PC-9 (cell line): ENCODE measurements around the gene ADGRE3. TPM values are rescaled to one million over a fixed set of nuclear protein-coding genes. Genes with fewer than 3 reads are reported as not detected.

Experiments used
- BruUV-seq: library from RNA; stranded (reverse); fragments of 400-500 nt; replicated peaks from 2 replicates; lab custom pipeline; 2021; lab: Mats Ljungman, UMichigan
- CTCF ChIA-PET: fragments of 300-600 bp; sonication (Branson Sonifier 250); formaldehyde crosslinking; loops from one replicate; lab custom pipeline; 2022; ENCODE audit warnings: antibody characterized with exemption; lab: Charles Lee
- POLR2A ChIA-PET: fragments of 300-600 bp; sonication (Branson Sonifier 250); formaldehyde crosslinking; loops from one replicate; lab custom pipeline; 2022; ENCODE audit warnings: antibody characterized with exemption; ENCODE audit not compliant: unreplicated experiment; lab: Charles Lee
- DNase-seq, 2 experiments: peaks; one replicate each; pipeline versions ENCODE4 v3.0.0 to v3.0.0-alpha.2; 2015 to 2022; ENCODE audit warnings: mixed read lengths in 1 of 2
- H2AFZ ChIP-seq: fragments of 200-600 bp; sonication (generic); 2 replicates; pipeline ENCODE4 v1.8.1; 2017; ENCODE audit warnings: antibody characterized with exemption
- H3F3A ChIP-seq: fragments of 200-600 bp; sonication (generic); 2 replicates; pipeline ENCODE4 v1.8.1; 2017; ENCODE audit warnings: antibody characterized with exemption, mild to moderate bottlenecking, low read depth; ENCODE audit not compliant: insufficient read depth
- H3K27ac ChIP-seq: fragments of 200-600 bp; sonication (generic); 2 replicates; pipeline ENCODE4 v1.6.1; 2016; ENCODE audit warnings: mixed run types
- H3K27me3 ChIP-seq: fragments of 200-600 bp; sonication (generic); 2 replicates; pipeline ENCODE4 v1.6.1; 2016; ENCODE audit warnings: low read depth, mixed run types; ENCODE audit not compliant: insufficient read depth
- H3K36me3 ChIP-seq: fragments of 200-600 bp; sonication (generic); 2 replicates; pipeline ENCODE4 v1.6.1; 2016; ENCODE audit warnings: low read depth, mixed run types
- H3K4me1 ChIP-seq: fragments of 200-600 bp; sonication (generic); replicated peaks from 2 replicates; pipeline ENCODE4 v1.6.1; 2016; ENCODE audit warnings: mixed run types; ENCODE audit not compliant: insufficient read depth
- H3K4me2 ChIP-seq: fragments of 200-600 bp; sonication (generic); 2 replicates; pipeline ENCODE4 v1.6.1; 2017; ENCODE audit warnings: mixed run types
- H3K4me3 ChIP-seq: fragments of 200-600 bp; sonication (generic); 2 replicates; pipeline ENCODE4 v1.6.1; 2016; ENCODE audit warnings: mixed run types
- H3K79me2 ChIP-seq: fragments of 200-600 bp; sonication (generic); 2 replicates; pipeline ENCODE4 v1.6.1; 2017; ENCODE audit warnings: low read depth, mixed run types
- H3K9me2 ChIP-seq: fragments of 200-600 bp; sonication (generic); 2 replicates; pipeline ENCODE4 v1.8.1; 2017; ENCODE audit warnings: mild to moderate bottlenecking; ENCODE audit not compliant: insufficient read depth
- H3K9me3 ChIP-seq: fragments of 200-600 bp; sonication (generic); 2 replicates; pipeline ENCODE4 v1.8.1; 2016; ENCODE audit warnings: low read depth; ENCODE audit not compliant: insufficient read depth
- H4K20me1 ChIP-seq: fragments of 200-600 bp; sonication (generic); 2 replicates; pipeline ENCODE4 v1.8.1; 2017; ENCODE audit not compliant: insufficient read depth
- EZH2 ChIP-seq: fragments of 200-600 bp; sonication (generic); IDR thresholded peaks from 2 replicates; pipeline ENCODE4 v1.8.0; 2017; ENCODE audit warnings: antibody characterized with exemption, low read depth
- intact Hi-C: fragments of 100-400 bp; cut with micrococcal nuclease; formaldehyde crosslinking; loops from one replicate; pipeline ENCODE4 v1.10.0; 2022; ENCODE audit not compliant: unreplicated experiment
- total RNA-seq: library from RNA; stranded (reverse); gene quantifications from 2 replicates; pipeline ENCODE4 v1.2.3, GENCODE V29; 2021
- TF ChIP-seq, protein P1 (sequence below): fragments of 200-600 bp; sonication (generic); conservative IDR thresholded peaks from 2 replicates; pipeline ENCODE4 v1.6.1; 2017; ENCODE audit warnings: mixed run types, antibody characterized with exemption, mild to moderate bottlenecking, moderate library complexity

ADGRE3 gene
- total RNA-seq, 1 experiment from 2014 or later, result not detected

DNA sequence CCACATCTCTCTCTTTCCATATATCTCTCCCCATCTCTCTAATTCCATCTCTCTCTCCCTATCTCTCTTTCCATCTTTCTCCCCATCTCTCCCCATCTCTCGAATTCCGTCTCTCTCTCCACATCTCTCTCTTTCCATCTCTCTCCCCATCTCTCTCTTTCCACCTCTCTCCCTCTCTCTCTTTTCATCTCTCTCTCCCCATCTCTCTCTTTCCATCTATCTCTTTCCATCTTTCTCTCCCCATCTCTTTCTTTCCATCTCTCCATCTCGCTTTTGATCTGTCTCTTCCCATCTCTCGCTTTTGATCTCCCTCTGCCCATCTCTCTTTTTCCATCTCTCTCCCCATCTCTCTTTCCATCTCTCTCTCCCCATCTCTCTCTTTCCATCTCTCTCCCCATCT lies 25.6 kb downstream of the ADGRE3 start:
- Histone ChIP-seq H3K4me2 (no peak overlapping the region), H3K4me1 (no peaks in the 10 kb centered on the region), H3K79me2 (no peaks in the 10 kb centered on the region), H3K36me3 (no peaks in the 10 kb centered on the region), H3K9me2 (no peaks in the 10 kb centered on the region; the same call in 1 of the 2 replicates), H4K20me1 (no peaks in the 10 kb centered on the region), H2AFZ (no peak overlapping the region), H3K27me3 (peaks cover 33% of the 10 kb centered on the region), H3K9me3 (no peaks in the 10 kb centered on the region), H3K27ac (no peak overlapping the region), H3F3A (no peaks in the 10 kb centered on the region), H3K4me3 (no peak overlapping the region)
- intact Hi-C loops, result no loop called here
- no peak for DNase-seq
- POLR2A ChIA-PET, result no interaction called here
- CTCF ChIA-PET, result no interaction called here
- no peak for TF ChIP-seq EZH2
- BruUV-seq, result no TSS peak

DNA sequence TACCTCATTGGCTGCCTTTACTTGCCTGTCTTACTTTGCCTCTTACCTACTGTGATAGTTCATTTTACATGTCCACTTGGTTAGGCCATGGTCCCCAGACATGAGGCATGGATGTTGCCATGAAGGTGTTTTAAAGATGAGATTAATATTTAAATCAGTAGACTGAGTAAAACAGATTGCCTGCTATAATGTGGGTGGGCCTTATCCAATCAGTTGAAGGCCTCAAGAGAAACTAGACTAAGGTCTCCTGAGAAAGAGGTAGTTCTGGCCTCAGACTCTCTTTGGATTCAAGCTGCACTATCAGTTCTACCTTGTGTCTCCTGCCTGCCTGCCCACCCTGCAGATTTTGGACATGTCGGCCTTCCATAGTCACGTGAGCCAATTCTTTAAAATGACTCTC lies 26.1 kb downstream of the ADGRE3 start:
- H3K36me3 ChIP-seq, result no peaks in the 10 kb centered on the region
- no peaks in the 10 kb centered on the region for H3K79me2 ChIP-seq
- H3K4me2 ChIP-seq, result no peak overlapping the region
- peaks cover 33% of the 10 kb centered on the region for H3K27me3 ChIP-seq
- H3K4me1 ChIP-seq, result no peaks in the 10 kb centered on the region
- no peak overlapping the region for H3K27ac ChIP-seq
- H3K9me2 ChIP-seq, result no peaks in the 10 kb centered on the region; the same call in 1 of the 2 replicates
- BruUV-seq, result no TSS peak
- no peak overlapping the region for H2AFZ ChIP-seq
- no peaks in the 10 kb centered on the region for H3F3A ChIP-seq
- no peak for DNase-seq
- TF ChIP-seq, protein P1, sequence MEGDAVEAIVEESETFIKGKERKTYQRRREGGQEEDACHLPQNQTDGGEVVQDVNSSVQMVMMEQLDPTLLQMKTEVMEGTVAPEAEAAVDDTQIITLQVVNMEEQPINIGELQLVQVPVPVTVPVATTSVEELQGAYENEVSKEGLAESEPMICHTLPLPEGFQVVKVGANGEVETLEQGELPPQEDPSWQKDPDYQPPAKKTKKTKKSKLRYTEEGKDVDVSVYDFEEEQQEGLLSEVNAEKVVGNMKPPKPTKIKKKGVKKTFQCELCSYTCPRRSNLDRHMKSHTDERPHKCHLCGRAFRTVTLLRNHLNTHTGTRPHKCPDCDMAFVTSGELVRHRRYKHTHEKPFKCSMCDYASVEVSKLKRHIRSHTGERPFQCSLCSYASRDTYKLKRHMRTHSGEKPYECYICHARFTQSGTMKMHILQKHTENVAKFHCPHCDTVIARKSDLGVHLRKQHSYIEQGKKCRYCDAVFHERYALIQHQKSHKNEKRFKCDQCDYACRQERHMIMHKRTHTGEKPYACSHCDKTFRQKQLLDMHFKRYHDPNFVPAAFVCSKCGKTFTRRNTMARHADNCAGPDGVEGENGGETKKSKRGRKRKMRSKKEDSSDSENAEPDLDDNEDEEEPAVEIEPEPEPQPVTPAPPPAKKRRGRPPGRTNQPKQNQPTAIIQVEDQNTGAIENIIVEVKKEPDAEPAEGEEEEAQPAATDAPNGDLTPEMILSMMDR, result no peak
- TF ChIP-seq EZH2, result no peak
- H4K20me1 ChIP-seq, result no peaks in the 10 kb centered on the region
- intact Hi-C loops, result no loop called here
- ChIA-PET CTCF (no interaction called here), POLR2A (no interaction called here)
- no peaks in the 10 kb centered on the region; the same call in 1 of the 2 replicates for H3K9me3 ChIP-seq
- no peak overlapping the region for H3K4me3 ChIP-seq

DNA sequence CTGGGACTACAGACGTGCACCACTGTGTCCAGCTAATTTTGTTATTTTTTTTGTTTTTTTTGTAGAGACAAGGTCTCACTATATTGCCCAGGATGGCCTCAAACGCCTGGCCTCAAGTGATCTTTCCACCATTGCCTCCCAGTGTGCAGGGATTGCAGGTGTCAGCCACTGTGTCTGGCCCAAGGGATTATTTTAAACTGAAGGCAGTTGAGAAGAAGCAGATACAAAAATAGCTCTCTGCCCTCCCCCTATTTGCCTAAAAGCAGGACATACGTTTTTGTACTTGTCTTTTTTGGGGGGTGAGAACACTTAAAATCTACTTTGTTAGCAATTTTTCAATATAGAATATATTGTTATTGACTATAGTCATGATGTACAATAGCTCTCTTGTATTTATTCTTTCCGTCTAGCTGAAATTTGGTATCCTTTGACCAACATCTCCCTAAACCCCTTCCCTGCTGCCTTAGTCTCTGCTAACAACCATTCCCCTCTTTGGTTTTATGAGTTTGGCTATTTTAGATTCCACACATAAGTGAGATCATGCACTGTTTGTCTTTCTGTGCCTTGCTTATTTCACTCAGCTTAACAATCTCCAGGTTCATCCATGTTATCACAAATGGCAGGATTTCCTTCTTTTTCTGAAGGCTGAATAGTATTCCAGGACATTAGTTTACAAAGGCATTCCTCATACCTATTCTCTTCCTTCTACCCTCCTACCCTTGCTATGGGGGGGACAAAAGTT lies 34.9 kb downstream of the ADGRE3 start:
- Histone ChIP-seq H3K9me3 (peaks cover 6% of the 10 kb centered on the region; the same call in 1 of the 2 replicates), H4K20me1 (no peaks in the 10 kb centered on the region), H3K27me3 (peaks cover 67% of the 10 kb centered on the region), H3K4me1 (no peaks in the 10 kb centered on the region), H3K4me2 (no peak overlapping the region), H3K4me3 (no peak overlapping the region), H3K9me2 (no peaks in the 10 kb centered on the region), H3K79me2 (no peaks in the 10 kb centered on the region), H2AFZ (no peak overlapping the region), H3K36me3 (no peaks in the 10 kb centered on the region), H3K27ac (no peak overlapping the region), H3F3A (no peaks in the 10 kb centered on the region)
- CTCF ChIA-PET, result no interaction called here
- no TSS peak for BruUV-seq
- POLR2A ChIA-PET, result interaction anchor here (0.5 kb wide), 1 partner anchor 398 kb away, joined by 4 read pairs; no protein-coding TSS in a partner anchor
- intact Hi-C loops, result no loop called here
- TF ChIP-seq, protein P1, result no peak
- no peak for TF ChIP-seq EZH2
- DNase-seq, result no peak
